Smooth muscle cell (in vitro differentiated cells): ENCODE measurements around the gene GARS1. TPM values are rescaled to one million over a fixed set of nuclear protein-coding genes. Genes with fewer than 3 reads are reported as not detected.

ENCODE experiments used
- DNase-seq: peaks from one replicate; lab custom pipeline; 2025; ENCODE audit not compliant: unreplicated experiment; lab: John Stamatoyannopoulos, UW
- H2AFZ ChIP-seq: fragments of 200-600 bp; sonication (generic); 2 replicates; pipeline ENCODE4 v1.6.0; 2016; ENCODE audit warnings: antibody characterized with exemption, low read depth, mild to moderate bottlenecking
- H3F3A ChIP-seq: fragments of 200-600 bp; sonication (generic); 2 replicates; pipeline ENCODE4 v1.6.0; 2017; ENCODE audit warnings: antibody characterized with exemption, low read depth
- H3K27ac ChIP-seq: fragments of 200-600 bp; sonication (generic); 2 replicates; pipeline ENCODE4 v1.5.1; 2016; ENCODE audit warnings: low read depth, mild to moderate bottlenecking
- H3K27me3 ChIP-seq: fragments of 200-600 bp; sonication (generic); 2 replicates; pipeline ENCODE4 v1.6.1; 2016; ENCODE audit warnings: low read depth, mild to moderate bottlenecking
- H3K36me3 ChIP-seq: fragments of 200-600 bp; sonication (generic); 2 replicates; pipeline ENCODE4 v1.5.1; 2016; ENCODE audit warnings: low read depth
- H3K4me1 ChIP-seq: fragments of 200-600 bp; sonication (generic); 2 replicates; pipeline ENCODE4 v1.5.1; 2016; ENCODE audit warnings: low read depth
- H3K4me2 ChIP-seq: fragments of 200-600 bp; sonication (generic); 2 replicates; pipeline ENCODE4 v1.6.0; 2016; ENCODE audit warnings: mild to moderate bottlenecking
- H3K4me3 ChIP-seq: fragments of 200-600 bp; sonication (generic); 2 replicates; pipeline ENCODE4 v1.5.1; 2016; ENCODE audit warnings: mild to moderate bottlenecking
- H3K79me2 ChIP-seq: fragments of 200-600 bp; sonication (generic); 2 replicates; pipeline ENCODE4 v1.6.0; 2016; ENCODE audit warnings: low read depth, mild to moderate bottlenecking
- H3K9ac ChIP-seq: fragments of 200-600 bp; sonication (generic); 2 replicates; pipeline ENCODE4 v1.6.0; 2016; ENCODE audit warnings: low read depth
- H3K9me3 ChIP-seq: fragments of 200-600 bp; sonication (generic); replicated peaks from 2 replicates; pipeline ENCODE4 v1.5.1; 2016; ENCODE audit warnings: low read depth
- H4K20me1 ChIP-seq: fragments of 200-600 bp; sonication (generic); 2 replicates; pipeline ENCODE4 v1.6.0; 2016; ENCODE audit warnings: low read depth
- CTCF ChIP-seq: fragments of 200-600 bp; sonication (generic); IDR thresholded peaks from 2 replicates; pipeline ENCODE4 v1.5.1; 2017; ENCODE audit warnings: borderline replicate concordance, mild to moderate bottlenecking, antibody characterized with exemption; ENCODE audit not compliant: insufficient read depth, poor library complexity, severe bottlenecking
- WGBS: methylation state at CpG from one replicate; pipeline ENCODE4 v1.1.7; 2016; ENCODE audit warnings: low lambda C conversion rate; 5-methylcytosine and 5-hydroxymethylcytosine counted together
- polyA plus RNA-seq: library from polyadenylated mRNA; unstranded; fragments of >200 nt; fragmentation: Nextera tagmentation; extraction: Ambion mirVana; gene quantifications from 2 replicates; pipeline ENCODE4 v1.2.1, GENCODE V29; 2016
- total RNA-seq: library from RNA; depleted of rRNA; stranded (reverse); fragments of >200 nt; gene quantifications from 2 replicates; pipeline ENCODE4 v1.2.3, GENCODE V29; 2014

GARS1 gene
- total and polyA plus RNA-seq, 2 experiments from 2014 or later: 233 to 299 TPM

GRCh38 chr7:30660331-30661255, 65.9 kb downstream of the GARS1 start:
- Histone ChIP-seq H4K20me1 (no peaks in the 10 kb centered on the region), H3K27me3 (peaks cover 10% of the 10 kb centered on the region), H3K4me3 (no peak overlapping the region), H2AFZ (no peak overlapping the region), H3K9me3 (no peaks in the 10 kb centered on the region), H3K79me2 (no peaks in the 10 kb centered on the region), H3F3A (no peaks in the 10 kb centered on the region), H3K9ac (no peak overlapping the region), H3K4me2 (no peak overlapping the region), H3K36me3 (no peaks in the 10 kb centered on the region), H3K4me1 (no peaks in the 10 kb centered on the region), H3K27ac (no peak overlapping the region)
- no peak for TF ChIP-seq CTCF
- no peak for DNase-seq
- 89% methylated on average over 16 of the region's 16 CpGs for WGBS

GRCh38 chr7:30661926-30662325, 67.2 kb downstream of the GARS1 start:
- H3K27me3 ChIP-seq: peaks cover 10% of the 10 kb centered on the region
- H3K9me3 ChIP-seq: no peaks in the 10 kb centered on the region
- no peak overlapping the region for H3K27ac ChIP-seq
- TF ChIP-seq CTCF: no peak
- no peaks in the 10 kb centered on the region for H4K20me1 ChIP-seq
- H3K36me3 ChIP-seq: no peaks in the 10 kb centered on the region
- no peaks in the 10 kb centered on the region for H3K79me2 ChIP-seq
- H2AFZ ChIP-seq: no peak overlapping the region
- no peak for DNase-seq
- no peaks in the 10 kb centered on the region for H3K4me1 ChIP-seq
- H3K9ac ChIP-seq: no peak overlapping the region
- no peaks in the 10 kb centered on the region for H3F3A ChIP-seq
- 94% methylated on average over 6 of the region's 6 CpGs for WGBS
- H3K4me3 ChIP-seq: no peak overlapping the region
- H3K4me2 ChIP-seq: no peak overlapping the region

GRCh38 chr7:30662431-30662939, 67.8 kb downstream of the GARS1 start:
- Histone ChIP-seq H3K27me3 (peaks cover 10% of the 10 kb centered on the region), H4K20me1 (no peaks in the 10 kb centered on the region), H3K27ac (no peak overlapping the region), H3K4me1 (no peaks in the 10 kb centered on the region), H3K4me2 (no peak overlapping the region), H3K4me3 (no peak overlapping the region), H3K36me3 (no peaks in the 10 kb centered on the region), H2AFZ (no peak overlapping the region), H3F3A (no peaks in the 10 kb centered on the region), H3K79me2 (no peaks in the 10 kb centered on the region), H3K9me3 (no peaks in the 10 kb centered on the region), H3K9ac (no peak overlapping the region)
- TF ChIP-seq CTCF: no peak
- no peak for DNase-seq
- WGBS: 90% methylated on average over 9 of the region's 9 CpGs
